Calu3 (cell line): ENCODE results near the gene GLCE. TPM values are rescaled to one million over a fixed set of nuclear protein-coding genes. Genes with fewer than 3 reads are reported as not detected.

Experiments used
- BruUV-seq: library from RNA; stranded (reverse); fragments of 400-500 nt; replicated peaks from 2 replicates; lab custom pipeline; 2021; lab: Mats Ljungman, UMichigan
- CTCF ChIA-PET: fragments of 300-600 bp; sonication (Branson Sonifier 250); formaldehyde crosslinking; loops from one replicate; lab custom pipeline; 2022; ENCODE audit warnings: antibody characterized with exemption; lab: Charles Lee
- DNase-seq: peaks from one replicate; pipeline ENCODE4 v3.0.0; 2022
- H3K27ac Mint-ChIP-seq: one replicate; pipeline ENCODE4 v1.8.0; 2022; ENCODE audit warnings: mixed read lengths; ENCODE audit not compliant: unreplicated experiment
- H3K27me3 Mint-ChIP-seq: one replicate; pipeline ENCODE4 v1.8.0; 2022; ENCODE audit warnings: mixed read lengths; ENCODE audit not compliant: unreplicated experiment
- H3K36me3 Mint-ChIP-seq: one replicate; pipeline ENCODE4 v1.8.0; 2022; ENCODE audit warnings: mild to moderate bottlenecking, moderate library complexity, mixed read lengths; ENCODE audit not compliant: insufficient read depth, unreplicated experiment
- H3K4me1 Mint-ChIP-seq: one replicate; pipeline ENCODE4 v1.8.0; 2022; ENCODE audit warnings: mild to moderate bottlenecking, low read depth, mixed read lengths; ENCODE audit not compliant: unreplicated experiment
- H3K4me3 Mint-ChIP-seq: one replicate; pipeline ENCODE4 v1.8.0; 2022; ENCODE audit warnings: mild to moderate bottlenecking, low read depth, moderate library complexity, mixed read lengths; ENCODE audit not compliant: unreplicated experiment
- H3K9me3 Mint-ChIP-seq: one replicate; pipeline ENCODE4 v1.8.0; 2022; ENCODE audit warnings: low read depth, mixed read lengths; ENCODE audit not compliant: unreplicated experiment
- intact Hi-C: fragments of 100-400 bp; cut with micrococcal nuclease; formaldehyde crosslinking; loops from one replicate; pipeline ENCODE4 v1.10.0; 2022; ENCODE audit not compliant: unreplicated experiment
- total RNA-seq: library from RNA; stranded (reverse); gene quantifications from 2 replicates; pipeline ENCODE4 v1.2.3, GENCODE V29; 2022
- TF ChIP-seq, protein P1 (sequence below): fragments of 200-600 bp; IDR thresholded peaks from one replicate; pipeline ENCODE4 v1.8.0; 2022; ENCODE audit warnings: antibody characterized with exemption; ENCODE audit not compliant: unreplicated experiment

Gene GLCE
- total RNA-seq, 1 experiment from 2014 or later: 22.4 TPM

DNA sequence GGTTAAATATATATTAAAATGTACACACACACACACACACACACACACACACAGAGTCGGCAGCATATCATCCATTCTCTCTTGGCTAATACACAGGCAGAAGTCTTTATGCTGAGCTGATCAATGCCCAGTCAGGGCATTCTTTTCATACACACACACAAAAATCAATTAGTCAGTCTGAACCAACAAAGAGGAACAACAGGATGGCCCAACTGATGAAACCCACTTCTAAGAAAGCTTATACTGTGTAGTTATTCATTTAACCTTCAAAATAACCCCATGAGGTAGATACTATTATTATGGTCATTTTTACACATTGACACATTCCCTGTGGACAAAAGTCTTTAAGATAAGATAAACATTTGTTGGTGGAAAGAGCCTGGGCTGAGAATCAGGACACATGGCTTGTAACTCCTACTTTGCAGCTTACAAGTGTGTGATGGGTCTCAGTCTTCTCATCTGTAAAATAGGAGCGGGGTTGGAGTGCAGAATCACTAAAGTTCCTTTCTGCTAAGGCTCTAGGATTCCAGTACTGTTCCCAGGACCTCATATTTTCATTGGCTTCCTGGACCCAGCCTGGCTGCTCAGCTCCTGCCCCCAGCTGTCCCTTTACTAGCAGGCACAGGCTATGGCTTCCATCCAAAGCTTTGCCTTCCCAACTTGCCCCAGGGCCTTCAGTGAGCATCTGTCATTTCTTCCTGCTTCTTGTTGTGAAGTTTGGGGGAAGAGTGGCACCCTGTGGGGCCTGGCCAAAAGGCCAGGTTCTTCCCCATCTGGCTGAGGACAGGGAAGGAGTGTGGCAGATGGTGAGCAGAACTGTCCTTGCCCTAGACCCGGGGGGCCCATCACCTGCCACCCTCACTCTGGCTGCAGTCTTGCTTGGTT, 27.2 kb upstream of the GLCE start:
- Mint-ChIP-seq H3K4me3 (no peak overlapping the region), H3K36me3 (peaks cover 4% of the 10 kb centered on the region), H3K27me3 (peaks cover 54% of the 10 kb centered on the region), H3K4me1 (peaks cover 14% of the 10 kb centered on the region), H3K27ac (no peak overlapping the region), H3K9me3 (no peaks in the 10 kb centered on the region)
- intact Hi-C loops: no loop called here
- BruUV-seq: no TSS peak
- DNase-seq: no peak
- CTCF ChIA-PET: no interaction called here
- TF ChIP-seq, protein P1, sequence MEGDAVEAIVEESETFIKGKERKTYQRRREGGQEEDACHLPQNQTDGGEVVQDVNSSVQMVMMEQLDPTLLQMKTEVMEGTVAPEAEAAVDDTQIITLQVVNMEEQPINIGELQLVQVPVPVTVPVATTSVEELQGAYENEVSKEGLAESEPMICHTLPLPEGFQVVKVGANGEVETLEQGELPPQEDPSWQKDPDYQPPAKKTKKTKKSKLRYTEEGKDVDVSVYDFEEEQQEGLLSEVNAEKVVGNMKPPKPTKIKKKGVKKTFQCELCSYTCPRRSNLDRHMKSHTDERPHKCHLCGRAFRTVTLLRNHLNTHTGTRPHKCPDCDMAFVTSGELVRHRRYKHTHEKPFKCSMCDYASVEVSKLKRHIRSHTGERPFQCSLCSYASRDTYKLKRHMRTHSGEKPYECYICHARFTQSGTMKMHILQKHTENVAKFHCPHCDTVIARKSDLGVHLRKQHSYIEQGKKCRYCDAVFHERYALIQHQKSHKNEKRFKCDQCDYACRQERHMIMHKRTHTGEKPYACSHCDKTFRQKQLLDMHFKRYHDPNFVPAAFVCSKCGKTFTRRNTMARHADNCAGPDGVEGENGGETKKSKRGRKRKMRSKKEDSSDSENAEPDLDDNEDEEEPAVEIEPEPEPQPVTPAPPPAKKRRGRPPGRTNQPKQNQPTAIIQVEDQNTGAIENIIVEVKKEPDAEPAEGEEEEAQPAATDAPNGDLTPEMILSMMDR: no peak

GRCh38 chr15:69133862-69134519, 26.4 kb upstream of the GLCE start:
- intact Hi-C loops: no loop called here
- TF ChIP-seq, protein P1: no peak
- CTCF ChIA-PET: no interaction called here

GRCh38 chr15:69134791-69135190, 25.6 kb upstream of the GLCE start:
- TF ChIP-seq, protein P1: no peak
- BruUV-seq: no TSS peak
- Mint-ChIP-seq H3K27ac (no peak overlapping the region), H3K4me3 (no peak overlapping the region), H3K27me3 (peaks cover 70% of the 10 kb centered on the region), H3K4me1 (peaks cover under 1% of the 10 kb centered on the region), H3K9me3 (no peaks in the 10 kb centered on the region), H3K36me3 (no peaks in the 10 kb centered on the region)
- intact Hi-C loops: no loop called here
- CTCF ChIA-PET: no interaction called here
- no peak for DNase-seq

More at GRCh38 chr15:69133862-69134519, 26.4 kb upstream of the GLCE start:
- Mint-ChIP-seq H3K4me3 (no peak overlapping the region), H3K36me3 (no peaks in the 10 kb centered on the region), H3K9me3 (no peaks in the 10 kb centered on the region), H3K4me1 (peaks cover 8% of the 10 kb centered on the region), H3K27me3 (peaks cover 62% of the 10 kb centered on the region), H3K27ac (no peak overlapping the region)
- no peak for DNase-seq
- BruUV-seq: no TSS peak

GRCh38 chr15:69135499-69135898, 24.9 kb upstream of the GLCE start:
- Mint-ChIP-seq H3K4me1 (no peaks in the 10 kb centered on the region), H3K27ac (no peak overlapping the region), H3K9me3 (no peaks in the 10 kb centered on the region), H3K4me3 (no peak overlapping the region), H3K36me3 (no peaks in the 10 kb centered on the region), H3K27me3 (peaks cover 77% of the 10 kb centered on the region)
- TF ChIP-seq, protein P1: no peak
- CTCF ChIA-PET: no interaction called here
- intact Hi-C loops: no loop called here
- DNase-seq: no peak
- BruUV-seq: no TSS peak
